Sigmoid colon (tissue), 7 donors: ENCODE results near the gene SUOX. TPM values are rescaled to one million over a fixed set of nuclear protein-coding genes. Genes with fewer than 3 reads are reported as not detected.
"Not testable (repeated sequence)": the region's sequence is repeated elsewhere in the genome, so short reads cannot be mapped to it uniquely, and the experiment has no call there.

Experiments
- DNase-seq: peaks from one replicate; pipeline ENCODE4 v3.0.0-alpha.2; 2019
- H3K27ac ChIP-seq, 4 donors: fragments of 200-600 bp; sonication (generic); one replicate each; pipeline ENCODE4 v1.5.1; 2016 to 2019; ENCODE audit warnings: mild to moderate bottlenecking in 1 of 4
- H3K27me3 ChIP-seq, 3 donors: fragments of 200-600 bp; sonication (generic); one replicate each; pipeline ENCODE4 v1.5.1; 2019; ENCODE audit warnings: mild to moderate bottlenecking in 1 of 3
- H3K36me3 ChIP-seq, 4 donors: fragments of 200-600 bp; sonication (generic); one replicate each; pipeline ENCODE4 v1.5.1; 2016 to 2019
- H3K4me1 ChIP-seq, 4 donors: fragments of 200-600 bp; sonication (generic); one replicate each; pipeline ENCODE4 v1.5.1; 2017 to 2019
- H3K4me3 ChIP-seq, 4 donors: fragments of 200-600 bp; sonication (generic); one replicate each; pipeline ENCODE4 v1.5.1; 2017 to 2019; ENCODE audit warnings: mild to moderate bottlenecking in 2 of 4, moderate library complexity in 1 of 4
- H3K9me3 ChIP-seq, 4 donors: fragments of 200-600 bp in 3 of 4; sonication (generic) in 3 of 4; one replicate each; pipeline versions ENCODE4 v1.5.1 to v1.6.1; 2013 to 2019
- CTCF ChIP-seq, 4 experiments: fragments of 450-650 bp in 3 of 4; fragments of 200-600 bp in 1 of 4; IDR thresholded peaks; one replicate each; pipeline ENCODE4 v1.5.1; 2016 to 2019; ENCODE audit warnings: antibody characterized with exemption in 4 of 4, mild to moderate bottlenecking in 3 of 4, moderate library complexity in 2 of 4
- EP300 ChIP-seq, 4 donors: sonication (generic); formaldehyde crosslinking; IDR thresholded peaks; one replicate each; pipeline ENCODE4 v1.6.1; 2017; ENCODE audit warnings: antibody characterized with exemption in 4 of 4
- POLR2A ChIP-seq, 2 donors: fragments of 450-650 bp; IDR thresholded peaks; one replicate each; pipeline ENCODE4 v1.6.1; 2016; ENCODE audit warnings: antibody characterized with exemption in 2 of 2, mild to moderate bottlenecking in 2 of 2, moderate library complexity in 2 of 2
- POLR2AphosphoS5 ChIP-seq, 4 donors: sonication (generic); formaldehyde crosslinking; IDR thresholded peaks; one replicate each; pipeline ENCODE4 v1.6.1; 2017; ENCODE audit warnings: antibody characterized with exemption in 4 of 4
- WGBS, 2 donors: extraction: QIAGEN DNeasy Blood & Tissue Kit; methylation state at CpG; one replicate each; pipeline ENCODE4 v1.1.7; 2013; 5-methylcytosine and 5-hydroxymethylcytosine counted together
- intact Hi-C: fragments of 100-400 bp; cut with DNase I; formaldehyde crosslinking; loops from one replicate; pipeline ENCODE4 v1.15.1; 2023
- polyA plus RNA-seq, 3 donors: library from polyadenylated mRNA; stranded (reverse); fragments of 200-250 nt; gene quantifications; one replicate each; pipeline ENCODE4 v1.2.3, GENCODE V29; 2013
- total RNA-seq, 4 donors: library from RNA; depleted of rRNA; stranded (reverse); fragments of >200 nt; gene quantifications; one replicate each; pipeline ENCODE4 v1.1.0, GENCODE V29; 2016
- donor health status: healthy with polysubstance abuse.
- donor health status: Bipolar disorder and iron deficiency.
- donor health status: healthy.

Gene SUOX
- total and polyA plus RNA-seq, 7 donors: 8.4 to 51.0 (median 20.9) TPM

- H3K4me3 ChIP-seq: peak within 1 kb of the TSS; percentile 56 to 94 (median 72)
- TF ChIP-seq EP300 (IDR thresholded peaks at IDR 0.05): peak in 2 of 4 donors; percentile 32 to 52
- TF ChIP-seq POLR2AphosphoS5 (IDR thresholded peaks at IDR 0.05): peak; percentile 90 to 100 (median 98)
- peak; percentile 97 for TF ChIP-seq POLR2A (IDR thresholded peaks at IDR 0.05)
- peak in 1 of 4 experiments; percentile 40 for TF ChIP-seq CTCF (IDR thresholded peaks at IDR 0.05)
- peaks cover 17 to 42% (median 19%) of the 10 kb centered on the region in 4 donors for H3K36me3 ChIP-seq
- peaks cover 0 to 20% (median 19%) of the 10 kb centered on the region in 4 donors for H3K4me1 ChIP-seq
- peak within 1 kb of the TSS; percentile 91 to 96 (median 94) for H3K27ac ChIP-seq
- 0% methylated on average over 50 of the region's 50 CpGs for WGBS, 2 donors
- DNase-seq: peak; percentile 98
- intact Hi-C loops: loop anchor here (1.0 to 10.0 kb wide), 5 partner anchors 45 to 299 kb away; partner anchors contain the start of genes GDF11, PA2G4, PYM1 and SMARCC2
- no peaks in the 10 kb centered on the region for H3K27me3 ChIP-seq
- H3K9me3 ChIP-seq: no peaks in the 10 kb centered on the region
Observed at GRCh38 chr12:56041552-56042429, 44.7 kb downstream of the SUOX start, which contains the start of gene RPS26. Gene RPS26 (plus strand): TSS chr12:56041918. CDS start chr12:56042167, 249 bp downstream.

GRCh38 chr12:56042430-56042813 is 45.3 kb downstream of the SUOX start:
- DNase-seq: not testable (repeated sequence)

GRCh38 chr12:56042843-56043242 is 45.8 kb downstream of the SUOX start:
- no peak for TF ChIP-seq EP300 (IDR thresholded peaks at IDR 0.05)
- TF ChIP-seq POLR2AphosphoS5 (IDR thresholded peaks at IDR 0.05): no peak
- no peak for TF ChIP-seq CTCF (IDR thresholded peaks at IDR 0.05)
- no peak for TF ChIP-seq POLR2A (IDR thresholded peaks at IDR 0.05)
- intact Hi-C loops: loop anchor here (1.0 to 10.0 kb wide), 3 partner anchors 61 to 301 kb away; partner anchors contain the start of genes GDF11, PA2G4 and SMARCC2
- WGBS, 2 donors: 6 to 35% methylated on average over 9 of the region's 9 CpGs
- peak overlapping the region; percentile 91 to 96 (median 94) for H3K27ac ChIP-seq
- H3K36me3 ChIP-seq: peaks cover 17 to 32% (median 19%) of the 10 kb centered on the region in 4 donors
- peak overlapping the region; percentile 56 to 94 (median 72) for H3K4me3 ChIP-seq
- no peak for DNase-seq
- no peaks in the 10 kb centered on the region for H3K27me3 ChIP-seq
- H3K9me3 ChIP-seq: no peaks in the 10 kb centered on the region
- peaks cover 0 to 25% (median 19%) of the 10 kb centered on the region in 4 donors for H3K4me1 ChIP-seq

More at GRCh38 chr12:56042430-56042813, 45.3 kb downstream of the SUOX start:
- Histone ChIP-seq H3K4me1 (peaks cover 0 to 25% (median 19%) of the 10 kb centered on the region in 4 donors), H3K4me3 (peak overlapping the region; percentile 56 to 94 (median 72)), H3K27ac (peak overlapping the region; percentile 91 to 96 (median 94)), H3K36me3 (peaks cover 17 to 36% (median 19%) of the 10 kb centered on the region in 4 donors)
- H3K27me3 ChIP-seq, H3K9me3 ChIP-seq: not testable (repeated sequence)
- WGBS, 2 donors: 1 to 2% methylated on average over 20 of the region's 20 CpGs
- intact Hi-C loops: loop anchor here (1.0 to 10.0 kb wide), 3 partner anchors 62 to 300 kb away; partner anchors contain the start of genes GDF11, PA2G4 and SMARCC2

- intact Hi-C loops: loop anchor here (5.0 to 10.0 kb wide), 2 partner anchors 36 to 139 kb away; partner anchors contain the start of genes ERBB3 and SMARCC2
- H3K36me3 ChIP-seq: peaks cover 17 to 32% (median 19%) of the 10 kb centered on the region in 4 donors
- peak overlapping the region in 3 of 4 donors; percentile 41 to 49 (median 48) for H3K27ac ChIP-seq
- H3K4me1 ChIP-seq: peaks cover 0 to 20% (median 16%) of the 10 kb centered on the region in 4 donors
- no peak for DNase-seq
- TF ChIP-seq POLR2AphosphoS5 (IDR thresholded peaks at IDR 0.05): no peak
- no peak for TF ChIP-seq CTCF (IDR thresholded peaks at IDR 0.05)
- TF ChIP-seq EP300 (IDR thresholded peaks at IDR 0.05): no peak
- no peak for TF ChIP-seq POLR2A (IDR thresholded peaks at IDR 0.05)
- 84 to 86% methylated on average over 9 of the region's 9 CpGs for WGBS, 2 donors
- no peaks in the 10 kb centered on the region for H3K27me3 ChIP-seq
- no peaks in the 10 kb centered on the region for H3K9me3 ChIP-seq
- H3K4me3 ChIP-seq: no peak overlapping the region
Observed at GRCh38 chr12:56046027-56046780, 49.1 kb downstream of the SUOX start.
